Choroid plexus epithelial cell (primary cell): ENCODE results near the gene CACNA2D3.

Source experiments
- DNase-seq: peaks from one replicate; pipeline ENCODE4 v3.0.0-alpha.2; 2010; ENCODE audit warnings: low read depth
- H3K4me3 ChIP-seq: 2 replicates; pipeline ENCODE4 v1.5.1; 2011; ENCODE audit warnings: low read depth, mild to moderate bottlenecking, control low read depth, low read length, moderate library complexity
- CTCF ChIP-seq: conservative IDR thresholded peaks from 2 replicates; pipeline ENCODE4 v1.5.1; 2011; ENCODE audit warnings: low read depth, mild to moderate bottlenecking, control low read depth, inconsistent platforms, low read length, moderate library complexity

CACNA2D3 gene

GRCh38 chr3:54243056-54243931 is 120.9 kb downstream of the CACNA2D3 start:
- no peak for DNase-seq
- H3K4me3 ChIP-seq: no peak overlapping the region
- no peak for TF ChIP-seq CTCF

DNA sequence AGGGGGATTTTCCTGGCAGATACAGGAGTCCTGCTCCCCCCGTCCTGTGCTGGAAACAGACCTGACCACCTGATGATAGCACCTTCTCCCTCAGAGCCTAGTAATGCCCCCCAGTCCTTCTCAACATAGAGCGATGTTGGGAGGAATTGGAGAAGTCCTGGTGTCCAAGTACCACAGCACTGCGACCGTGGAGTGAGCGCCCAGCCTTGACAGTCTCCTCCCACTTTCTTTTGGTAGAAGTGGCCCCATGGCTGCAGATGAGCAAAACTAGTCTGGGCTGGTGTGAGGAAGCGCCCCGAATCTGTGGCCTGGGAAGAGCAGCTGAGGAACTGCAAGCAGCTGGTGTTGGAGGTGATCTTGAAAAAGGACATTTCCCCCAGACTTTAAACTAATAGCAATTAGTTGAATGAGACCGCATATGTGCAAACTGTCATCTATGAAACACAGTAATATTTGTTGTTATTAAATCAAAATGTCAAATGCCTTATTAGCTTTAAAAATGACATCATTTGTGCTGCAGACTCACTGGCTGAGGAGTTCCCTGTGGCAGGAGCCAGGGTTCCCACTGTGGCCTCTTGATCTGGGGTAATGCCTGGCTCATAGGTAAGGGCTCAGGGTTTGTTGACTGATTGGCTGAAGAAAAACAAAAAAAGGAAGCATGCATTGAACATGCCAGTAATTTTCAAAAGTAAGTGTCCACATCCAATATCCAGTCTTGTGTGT is 121.8 kb downstream of the CACNA2D3 start:
- TF ChIP-seq CTCF: no peak
- H3K4me3 ChIP-seq: no peak overlapping the region
- DNase-seq: no peak

- no peak overlapping the region for H3K4me3 ChIP-seq
- no peak for TF ChIP-seq CTCF
- DNase-seq: no peak
These were observed 129.4 kb downstream of the CACNA2D3 start for GRCh38 chr3:54251705-54252104.

GRCh38 chr3:54257125-54257720 is 134.9 kb downstream of the CACNA2D3 start:
- DNase-seq: no peak
- no peak for TF ChIP-seq CTCF
- H3K4me3 ChIP-seq: no peak overlapping the region

GRCh38 chr3:54259636-54260035 is 137.3 kb downstream of the CACNA2D3 start:
- no peak overlapping the region for H3K4me3 ChIP-seq
- TF ChIP-seq CTCF: no peak
- no peak for DNase-seq

GRCh38 chr3:54261141-54261540 is 138.8 kb downstream of the CACNA2D3 start:
- no peak for TF ChIP-seq CTCF
- H3K4me3 ChIP-seq: no peak overlapping the region
- no peak for DNase-seq
